Endothelial cell of umbilical vein (primary cell): ENCODE measurements around the gene TEAD4. TPM values are rescaled to one million over a fixed set of nuclear protein-coding genes. Genes with fewer than 3 reads are reported as not detected.

ENCODE experiments used
- BruUV-seq: library from RNA; stranded (reverse); fragments of 400-500 nt; replicated peaks from 2 replicates; lab custom pipeline; 2021; lab: Mats Ljungman, UMichigan
- CTCF ChIA-PET: fragments of 300-600, 350-600 bp; sonication (Branson Sonifier 250); formaldehyde crosslinking; loops from one replicate; lab custom pipeline; 2021; ENCODE audit warnings: antibody characterized with exemption, inconsistent platforms; lab: Charles Lee
- POLR2A ChIA-PET: fragments of 300-600, 350-600 bp; sonication (Branson Sonifier 250); formaldehyde crosslinking; loops from one replicate; lab custom pipeline; 2021; ENCODE audit warnings: antibody characterized with exemption, inconsistent platforms; lab: Charles Lee
- DNase-seq: peaks from one replicate; pipeline ENCODE4 v3.0.0-alpha.2; 2011; ENCODE audit warnings: low read depth, low spot score
- FAIRE-seq: peaks from 2 replicates; lab custom pipeline; 2011; peaks lifted over from hg19 to GRCh38; lab: Jason Lieb, UNC
- H2AFZ ChIP-seq: 2 replicates; pipeline ENCODE4 v1.6.0; 2012; ENCODE audit warnings: low read depth, low read length, control low read depth, inconsistent platforms
- H3K27ac ChIP-seq: 2 replicates; pipeline ENCODE4 v1.5.1; 2011; ENCODE audit warnings: low read depth, mild to moderate bottlenecking, control low read depth, low read length, moderate library complexity; ENCODE audit not compliant: insufficient read depth
- H3K27me3 ChIP-seq, 2 experiments: 2 replicates each; pipeline versions ENCODE4 v1.6.0 to v1.6.1; 2011; ENCODE audit warnings: low read length in 2 of 2, mixed read lengths in 1 of 2; ENCODE audit not compliant: control insufficient read depth in 2 of 2, insufficient read depth in 2 of 2
- H3K36me3 ChIP-seq, 2 experiments: 2 replicates in 1 of 2; 3 replicates in 1 of 2; pipeline ENCODE4 v1.5.1; 2011; ENCODE audit warnings: low read length in 2 of 2, mild to moderate bottlenecking in 1 of 2, moderate library complexity in 1 of 2; ENCODE audit not compliant: control insufficient read depth in 2 of 2, insufficient read depth in 2 of 2; ENCODE audit errors: extremely low read depth in 1 of 2
- H3K4me1 ChIP-seq: 3 replicates; pipeline ENCODE4 v1.5.1; 2011; ENCODE audit warnings: mild to moderate bottlenecking, low read length; ENCODE audit not compliant: control insufficient read depth, insufficient read depth; ENCODE audit errors: extremely low read depth
- H3K4me2 ChIP-seq: 2 replicates; pipeline ENCODE4 v1.6.1; 2011; ENCODE audit warnings: low read length, control low read depth, mixed read lengths; ENCODE audit not compliant: insufficient read depth
- H3K4me3 ChIP-seq, 3 experiments: fragments of 200-600 bp in 1 of 3; sonication (generic), shearing (Covaris generic) in 1 of 3; replicated peaks in 1 of 3; 2 replicates each; pipeline ENCODE4 v1.5.1; 2011 to 2016; ENCODE audit warnings: control low read depth in 3 of 3, low read length in 3 of 3, mild to moderate bottlenecking in 2 of 3, inconsistent platforms in 1 of 3, low read depth in 1 of 3, moderate library complexity in 1 of 3; ENCODE audit not compliant: insufficient read depth in 1 of 3
- H3K79me2 ChIP-seq: 2 replicates; pipeline ENCODE4 v1.6.0; 2012; ENCODE audit warnings: low read length, inconsistent platforms; ENCODE audit not compliant: control insufficient read depth, insufficient read depth
- H3K9ac ChIP-seq: replicated peaks from 2 replicates; pipeline ENCODE3; 2011; ENCODE audit warnings: low read length, control low read depth; ENCODE audit not compliant: insufficient read depth; ENCODE audit errors: extremely low read depth
- H3K9me1 ChIP-seq: replicated peaks from 3 replicates; pipeline ENCODE4 v1.6.0; 2011; ENCODE audit warnings: mild to moderate bottlenecking, low read length; ENCODE audit not compliant: control insufficient read depth, insufficient read depth; ENCODE audit errors: extremely low read depth
- H3K9me3 ChIP-seq: replicated peaks from 2 replicates; pipeline ENCODE4 v1.5.1; 2012; ENCODE audit warnings: low read length, inconsistent platforms; ENCODE audit not compliant: control insufficient read depth, insufficient read depth
- H4K20me1 ChIP-seq: replicated peaks from 2 replicates; pipeline ENCODE3; 2011; ENCODE audit warnings: mild to moderate bottlenecking, low read length; ENCODE audit not compliant: control insufficient read depth, insufficient read depth; ENCODE audit errors: extremely low read depth
- CTCF ChIP-seq, 2 donors: IDR thresholded peaks; 1 replicate in 1 of 2; 2 replicates in 1 of 2; pipeline ENCODE4 v1.5.1; 2011; ENCODE audit warnings: low read length in 2 of 2, mild to moderate bottlenecking in 2 of 2, moderate library complexity in 2 of 2, control low read depth in 1 of 2, inconsistent platforms in 1 of 2, low read depth in 1 of 2; ENCODE audit not compliant: insufficient read depth in 1 of 2; ENCODE audit errors: extremely low read depth in 1 of 2
- EZH2 ChIP-seq: IDR thresholded peaks from 2 replicates; pipeline ENCODE4 v1.6.1; 2012; ENCODE audit warnings: borderline replicate concordance, low read depth, mild to moderate bottlenecking, moderate library complexity, low read length, inconsistent platforms; ENCODE audit not compliant: severe bottlenecking
- FOS ChIP-seq: IDR thresholded peaks from 2 replicates; pipeline ENCODE4 v1.6.1; 2011; ENCODE audit warnings: mild to moderate bottlenecking, low read length, moderate library complexity, borderline replicate concordance; ENCODE audit not compliant: insufficient read depth
- GATA2 ChIP-seq: IDR thresholded peaks from 2 replicates; pipeline ENCODE4 v1.7.0; 2011; ENCODE audit warnings: low read depth, mild to moderate bottlenecking, moderate library complexity, mixed read lengths, low read length; ENCODE audit not compliant: insufficient read length, insufficient read depth
- JUN ChIP-seq: IDR thresholded peaks from 2 replicates; pipeline ENCODE4 v1.6.1; 2011; ENCODE audit warnings: borderline replicate concordance, low read depth; ENCODE audit not compliant: insufficient read length, insufficient read depth
- MAX ChIP-seq: IDR thresholded peaks from 2 replicates; pipeline ENCODE4 v1.6.1; 2011; ENCODE audit not compliant: insufficient read depth, insufficient read length
- MYC ChIP-seq: IDR thresholded peaks from one replicate; pipeline ENCODE4 v1.6.1; 2011; ENCODE audit warnings: mild to moderate bottlenecking, low read depth, low read length
- POLR2A ChIP-seq: IDR thresholded peaks from 2 replicates; pipeline ENCODE4 v1.6.1; 2012; ENCODE audit warnings: low read depth, mild to moderate bottlenecking, control low read depth, low read length
- POLR2AphosphoS5 ChIP-seq: IDR thresholded peaks from 2 replicates; pipeline ENCODE4 v1.6.1; 2012; ENCODE audit warnings: low read depth, mild to moderate bottlenecking, control low read depth, low read length, moderate library complexity; ENCODE audit not compliant: insufficient read depth
- dilution Hi-C: fragments of 300-500 bp; cut with MboI; formaldehyde crosslinking; loops from one replicate; pipeline ENCODE4 v1.15.0; 2019; ENCODE audit warnings: low sequenced_read_pairs; ENCODE audit not compliant: extremely low pct_ligation_motif_present
- intact Hi-C: fragments of 100-400 bp; cut with micrococcal nuclease; formaldehyde crosslinking; loops from one replicate; pipeline ENCODE4 v1.10.0; 2022
- polyA plus RNA-seq, 4 experiments: library from polyadenylated mRNA; depleted of rRNA in 3 of 4; stranded (reverse) in 3 of 4; unstranded in 1 of 4; fragments of >200 nt; gene quantifications; 2 replicates each; pipeline versions ENCODE4 v1.2.1 to v1.2.3, GENCODE V29; 2011 to 2012; ENCODE audit warnings: missing spikeins in 1 of 4
- total RNA-seq: library from RNA; stranded (reverse); gene quantifications from 2 replicates; pipeline ENCODE4 v1.2.3, GENCODE V29; 2021

Gene TEAD4
- total and polyA plus RNA-seq, 2 donors (not counting 3 experiments of a cell fraction or from before 2014, with no cell fraction given): 34.4 to 46.0 TPM

- Histone ChIP-seq H3K36me3 (peaks cover 0 to 12% of the 10 kb centered on the region in 2 experiments), H3K4me2 (no peak overlapping the region), H2AFZ (no peak overlapping the region), H3K9me1 (no peaks in the 10 kb centered on the region), H3K9me3 (no peaks in the 10 kb centered on the region), H3K27ac (no peak overlapping the region), H3K27me3 (no peaks in the 10 kb centered on the region), H3K9ac (no peak overlapping the region), H3K4me1 (peaks cover 20% of the 10 kb centered on the region), H4K20me1 (no peaks in the 10 kb centered on the region), H3K4me3 (no peak overlapping the region), H3K79me2 (no peaks in the 10 kb centered on the region)
- no TSS peak for BruUV-seq
- CTCF ChIA-PET: interaction anchor here (0.7 to 1.5 kb wide), 2 partner anchors 152 to 192 kb away, joined by 3 to 6 read pairs; no protein-coding TSS in a partner anchor
- FAIRE-seq (no peak), DNase-seq (no peak)
- intact Hi-C loops: loop anchor here (2.0 kb wide), 1 partner anchor 242 kb away; the partner anchor contains the start of gene FKBP4
- TF ChIP-seq MYC: no peak
- dilution Hi-C loops: no loop called here
- POLR2A ChIA-PET: no interaction called here
Observed at GRCh38 chr12:3036901-3037600, 77.9 kb downstream of the TEAD4 start.

- DNase-seq (no peak), FAIRE-seq (no peak)
- Histone ChIP-seq H3K4me1 (peaks cover 9% of the 10 kb centered on the region), H3K9me3 (no peaks in the 10 kb centered on the region), H2AFZ (no peak overlapping the region), H3K4me3 (no peak overlapping the region), H3K9ac (no peak overlapping the region), H3K79me2 (no peaks in the 10 kb centered on the region), H3K27me3 (no peaks in the 10 kb centered on the region), H3K27ac (no peak overlapping the region), H4K20me1 (no peaks in the 10 kb centered on the region), H3K4me2 (no peak overlapping the region), H3K9me1 (no peaks in the 10 kb centered on the region), H3K36me3 (peaks cover 0 to 12% of the 10 kb centered on the region in 2 experiments)
- dilution Hi-C loops (no loop called here), intact Hi-C loops (no loop called here)
- TF ChIP-seq GATA2: no peak
- no peak for TF ChIP-seq POLR2AphosphoS5
- TF ChIP-seq MAX: no peak
- no peak for TF ChIP-seq POLR2A
- no peak for TF ChIP-seq FOS
- no peak for TF ChIP-seq CTCF (IDR thresholded peaks at IDR 0.05; ENCODE audit: extremely low read depth in 1 of 2, insufficient read depth in 1 of 2, low read depth in 1 of 2, low read length in 2 of 2)
- TF ChIP-seq MYC: no peak
- no peak for TF ChIP-seq JUN
- TF ChIP-seq EZH2: no peak
- BruUV-seq: no TSS peak
- POLR2A ChIA-PET: no interaction called here
- CTCF ChIA-PET: interaction anchor here (1.5 kb wide), 1 partner anchor 153 kb away, joined by 6 read pairs; no protein-coding TSS in a partner anchor
Observed at GRCh38 chr12:3038166-3038565, 79.0 kb downstream of the TEAD4 start.
